ENCODE measurements around the gene KCNAB2. TPM values are rescaled to one million over a fixed set of nuclear protein-coding genes. Genes with fewer than 3 reads are reported as not detected.

KCNAB2 gene
- total RNA-seq, 2 experiments from 2014 or later, result 192 to 200 TPM

DNA sequence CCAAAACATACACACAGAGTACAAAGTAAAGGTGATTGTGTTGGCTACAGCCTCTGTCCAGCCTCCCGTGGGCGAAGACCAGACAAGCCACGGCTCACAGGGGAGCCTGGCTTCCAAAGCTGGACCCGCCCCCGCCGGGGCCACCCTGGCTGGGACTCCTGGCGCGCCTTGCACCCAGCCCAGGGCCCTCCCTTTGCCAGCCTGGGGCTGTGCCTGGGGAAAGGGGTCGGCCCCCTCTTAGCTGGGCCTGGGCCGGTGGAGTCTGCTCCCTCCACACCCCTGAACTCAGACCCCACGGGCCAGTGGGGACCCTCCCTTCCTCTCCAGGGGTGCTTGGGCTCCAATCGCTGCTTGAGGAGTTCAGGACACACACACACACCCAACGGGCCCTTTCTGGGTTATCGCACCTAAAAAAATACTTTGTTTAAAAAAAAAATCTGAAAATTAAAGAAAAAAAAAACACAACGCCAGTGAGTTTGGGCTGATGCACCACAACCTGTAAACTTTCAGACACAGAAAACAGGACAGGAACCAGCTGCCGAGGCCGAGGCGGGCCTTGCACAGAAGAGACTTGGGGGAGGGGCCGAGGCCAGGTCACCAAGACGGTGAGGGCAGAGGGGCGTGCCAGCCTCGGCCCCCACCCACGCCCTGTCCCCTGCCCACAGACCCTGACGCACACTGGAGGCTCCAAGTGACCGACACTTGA lies 56.3 kb downstream of the KCNAB2 start:
- POLR2A ChIA-PET, result interaction anchor here (0.7 kb wide), 1 partner anchor 36 kb away, joined by 3 read pairs; no protein-coding TSS in a partner anchor
- CTCF ChIA-PET, result interaction anchor here (0.6 kb wide), 1 partner anchor 300 kb away, joined by 3 read pairs; no protein-coding TSS in a partner anchor

GRCh38 chr1:6102532-6102845 lies 56.8 kb downstream of the KCNAB2 start:
- CTCF ChIA-PET, result no interaction called here
- POLR2A ChIA-PET, result interaction anchor here (0.7 kb wide), 1 partner anchor 36 kb away, joined by 3 read pairs; no protein-coding TSS in a partner anchor

- ChIA-PET POLR2A (no interaction called here), CTCF (no interaction called here)
Measured at GRCh38 chr1:6103111-6103853, 57.6 kb downstream of the KCNAB2 start.

DNA sequence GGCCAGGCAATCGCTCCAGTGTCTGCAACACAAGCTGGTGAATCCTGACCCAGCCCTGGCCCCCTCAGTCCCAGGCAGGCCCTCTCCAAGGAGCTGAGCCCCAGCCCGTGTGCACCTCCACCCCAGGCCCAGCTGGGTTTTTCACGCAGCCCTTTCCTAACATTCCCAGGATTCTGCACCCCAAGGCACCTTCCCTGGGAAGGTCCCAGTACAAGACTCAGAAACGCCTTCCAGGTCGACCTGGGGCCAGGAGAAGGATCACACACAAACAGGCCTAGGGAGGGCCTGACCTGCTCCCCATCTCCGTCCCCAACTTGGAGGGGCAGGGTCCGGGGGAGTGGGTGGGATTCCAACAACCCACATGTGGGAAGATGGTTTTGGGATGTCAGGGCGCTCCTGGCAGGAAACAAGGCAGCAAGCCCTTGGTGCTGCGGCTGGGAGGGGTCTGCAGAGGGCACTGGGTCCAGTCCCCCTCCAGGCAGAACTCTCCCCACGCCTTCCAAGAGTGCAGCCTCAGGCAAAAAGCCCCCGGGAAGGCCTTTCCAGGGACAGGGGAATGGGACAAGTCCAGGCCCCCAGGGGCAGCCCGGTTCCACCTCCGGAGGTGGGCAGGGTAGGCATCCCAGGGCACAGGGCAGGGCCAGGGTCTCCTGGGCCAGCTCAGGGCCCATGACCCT lies 58.3 kb downstream of the KCNAB2 start:
- POLR2A ChIA-PET, result no interaction called here
- CTCF ChIA-PET, result no interaction called here

GRCh38 chr1:6104631-6105030 lies 58.9 kb downstream of the KCNAB2 start:
- CTCF ChIA-PET, result no interaction called here
- POLR2A ChIA-PET, result interaction anchor here (0.6 kb wide), 1 partner anchor 90 kb away, joined by 4 read pairs; no protein-coding TSS in a partner anchor

GRCh38 chr1:6105218-6105679 lies 59.6 kb downstream of the KCNAB2 start:
- POLR2A ChIA-PET, result interaction anchor here (0.6 kb wide), 2 partner anchors 9 to 90 kb away, joined by 4 read pairs; no protein-coding TSS in a partner anchor
- CTCF ChIA-PET, result no interaction called here

- ChIA-PET POLR2A (interaction anchor here (0.6 kb wide), 1 partner anchor 9 kb away, joined by 4 read pairs; no protein-coding TSS in a partner anchor), CTCF (no interaction called here)
Measured at GRCh38 chr1:6105763-6106162, 60.1 kb downstream of the KCNAB2 start.

DNA sequence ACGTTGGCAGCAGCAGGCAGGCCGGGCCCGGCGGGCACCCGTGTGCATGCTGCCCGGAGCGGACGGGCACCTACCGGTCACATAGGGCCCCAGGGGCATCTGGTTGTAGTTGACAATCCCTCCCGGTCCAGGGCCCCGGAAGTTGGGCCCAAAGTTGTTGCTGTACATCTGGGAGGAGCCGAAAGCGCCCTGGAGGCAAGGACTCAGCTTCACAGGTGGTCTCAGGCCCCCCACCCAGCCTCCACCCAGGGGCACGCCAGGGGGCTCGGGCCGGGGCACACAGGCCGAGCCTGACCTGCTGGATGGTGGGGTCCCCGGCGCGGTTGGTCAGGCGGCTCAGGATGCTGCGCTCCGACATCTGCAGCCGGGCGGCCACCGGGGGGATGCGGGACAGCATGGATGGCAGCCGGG lies 60.6 kb downstream of the KCNAB2 start:
- POLR2A ChIA-PET, result no interaction called here
- CTCF ChIA-PET, result no interaction called here

- ChIA-PET CTCF (no interaction called here), POLR2A (no interaction called here)
Measured at GRCh38 chr1:6106977-6107376, 61.3 kb downstream of the KCNAB2 start.

DNA sequence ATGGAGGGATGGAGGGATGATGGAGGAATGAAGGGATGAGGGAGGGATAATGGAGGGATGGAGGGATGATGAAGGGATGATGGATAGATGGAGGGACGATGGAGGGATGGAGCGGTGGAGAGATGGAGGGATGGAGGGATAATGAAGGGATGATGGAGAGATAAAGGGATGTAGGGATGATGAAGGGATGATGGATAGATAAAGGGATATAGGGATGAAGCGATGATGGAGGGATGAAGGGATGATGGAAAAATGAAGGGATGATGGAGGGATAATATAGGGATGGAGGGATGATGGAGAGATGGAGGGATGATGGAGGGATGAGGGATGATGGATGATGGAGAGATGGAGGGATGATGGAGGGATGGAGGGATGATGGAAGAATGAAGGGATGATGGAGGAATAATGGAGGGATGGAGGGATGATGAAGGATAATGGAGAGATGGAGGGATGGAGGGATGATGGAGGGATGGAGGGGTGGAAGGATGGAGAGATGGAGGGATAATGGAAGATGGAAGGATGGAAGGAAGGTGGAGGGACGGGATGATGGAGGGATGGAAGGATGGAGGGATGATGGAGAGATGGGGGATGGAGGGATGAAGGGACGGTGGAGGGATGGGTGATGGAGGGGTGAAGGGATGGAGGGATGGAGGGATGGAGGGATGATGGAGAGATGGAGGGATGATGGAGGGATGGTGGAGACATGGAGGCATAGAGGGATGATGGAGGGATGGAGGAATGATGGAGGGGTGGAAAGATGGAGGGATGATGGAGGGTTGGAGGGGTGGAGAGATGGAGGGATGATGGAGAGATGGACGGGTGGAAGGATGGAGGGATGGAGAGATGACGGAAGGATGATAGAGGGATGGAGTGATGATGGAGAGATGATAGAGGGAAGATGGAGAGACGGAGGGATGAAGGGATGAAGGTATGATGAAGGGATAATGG lies 62.0 kb downstream of the KCNAB2 start:
- ChIA-PET CTCF (no interaction called here), POLR2A (no interaction called here)

GRCh38 chr1:6108476-6108875 lies 62.8 kb downstream of the KCNAB2 start:
- POLR2A ChIA-PET, result no interaction called here
- CTCF ChIA-PET, result interaction anchor here (1.0 to 1.1 kb wide), 3 partner anchors 68 to 138 kb away, joined by 4 to 5 read pairs (median 4); no protein-coding TSS in a partner anchor

DNA sequence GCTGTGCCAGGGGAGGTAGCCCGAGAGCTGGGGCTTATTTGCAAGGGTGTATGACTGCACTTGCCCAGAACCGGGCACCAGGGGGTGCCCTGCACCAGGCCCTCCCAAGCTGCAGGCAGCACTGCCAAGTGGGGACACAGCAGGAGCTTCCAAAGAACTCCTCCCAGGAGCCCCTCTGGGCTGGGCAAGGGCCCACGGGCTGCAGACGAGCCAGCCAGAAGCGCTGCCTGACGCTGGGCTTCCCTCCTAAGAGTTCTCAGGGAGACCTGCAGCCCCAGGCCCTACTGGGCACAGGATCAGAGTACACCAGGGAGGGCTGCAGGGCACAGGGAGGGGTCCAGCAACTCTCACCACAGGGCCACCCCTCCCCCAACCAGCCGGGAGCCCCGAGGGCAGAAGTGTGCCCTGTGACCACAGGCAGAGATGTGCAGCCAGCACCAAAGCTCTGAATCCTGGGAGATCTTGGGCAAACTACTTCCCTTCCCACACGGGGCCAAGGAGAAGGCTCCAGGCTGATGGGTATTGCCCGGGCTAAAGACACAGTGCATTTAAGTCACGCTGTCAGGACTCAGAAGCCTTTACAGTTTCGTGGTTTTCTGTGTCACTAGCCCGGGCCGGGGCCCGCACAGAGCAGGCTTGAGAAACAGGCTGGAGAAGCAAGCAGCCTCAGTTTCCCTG lies 63.4 kb downstream of the KCNAB2 start:
- POLR2A ChIA-PET, result no interaction called here
- CTCF ChIA-PET, result interaction anchor here (1.0 to 1.1 kb wide), 3 partner anchors 68 to 137 kb away, joined by 4 to 5 read pairs (median 4); no protein-coding TSS in a partner anchor

- POLR2A ChIA-PET, result no interaction called here
- CTCF ChIA-PET, result no interaction called here
Measured at GRCh38 chr1:6109688-6110087, 64.0 kb downstream of the KCNAB2 start.

GRCh38 chr1:6110326-6110725 lies 64.6 kb downstream of the KCNAB2 start:
- ChIA-PET POLR2A (no interaction called here), CTCF (no interaction called here)

DNA sequence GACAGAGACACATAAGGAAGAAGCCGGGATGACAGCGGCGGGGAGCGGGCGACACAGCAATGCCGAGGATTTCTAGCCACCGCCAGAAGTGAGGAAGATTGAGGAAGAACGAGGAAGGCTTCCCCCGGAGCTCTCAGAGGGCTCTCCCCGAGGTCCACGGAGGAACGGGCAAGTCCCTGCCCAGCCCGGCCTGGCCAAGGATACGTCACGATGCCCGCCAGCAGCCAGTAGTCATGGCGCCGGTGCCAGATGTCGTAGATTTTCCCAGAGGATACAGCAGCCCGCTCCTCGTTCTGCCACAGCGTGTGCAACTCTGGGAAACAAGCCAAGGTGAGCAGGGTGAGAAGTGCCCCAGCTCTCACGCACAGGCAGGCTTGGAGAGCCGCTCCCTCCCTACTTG lies 65.9 kb downstream of the KCNAB2 start:
- ChIA-PET CTCF (interaction anchor here (0.7 kb wide), 1 partner anchor 1958 kb away, joined by 4 read pairs; no protein-coding TSS in a partner anchor), POLR2A (no interaction called here)

GRCh38 chr1:6111991-6112689 lies 66.5 kb downstream of the KCNAB2 start:
- CTCF ChIA-PET, result interaction anchor here (0.8 kb wide), 1 partner anchor 133 kb away, joined by 3 read pairs; no protein-coding TSS in a partner anchor
- POLR2A ChIA-PET, result no interaction called here

- ChIA-PET POLR2A (no interaction called here), CTCF (interaction anchor here (0.8 kb wide), 1 partner anchor 132 kb away, joined by 3 read pairs; no protein-coding TSS in a partner anchor)
Measured at GRCh38 chr1:6112690-6113005, 67.0 kb downstream of the KCNAB2 start.

- POLR2A ChIA-PET, result no interaction called here
- CTCF ChIA-PET, result no interaction called here
Measured at GRCh38 chr1:6113116-6113515, 67.4 kb downstream of the KCNAB2 start.

Measured in activated CD8-positive, alpha-beta memory T cell treated with anti-CD3 and anti-CD28 coated beads for 36 hours (primary cell).